Measurements from ENCODE around the gene ST3GAL5. TPM values are rescaled to one million over a fixed set of nuclear protein-coding genes. Genes with fewer than 3 reads are reported as not detected.
"Not testable (repeated sequence)": the region's sequence is repeated elsewhere in the genome, so short reads cannot be mapped to it uniquely, and the experiment has no call there.

The ST3GAL5 gene
- total RNA-seq, 1 donor from 2014 or later, result 7.7 TPM

GRCh38 chr2:85851253-85852151 lies 37.3 kb downstream of the ST3GAL5 start:
- intact Hi-C loops (cut with micrococcal nuclease), result no loop called here
- ATAC-seq, result peak; percentile 55
- DNase-seq, result peak; percentile 53

GRCh38 chr2:85850451-85850850 lies 38.3 kb downstream of the ST3GAL5 start:
- intact Hi-C loops (cut with micrococcal nuclease), result no loop called here
- ATAC-seq (no peak), DNase-seq (no peak)

GRCh38 chr2:85847051-85847588 lies 41.7 kb downstream of the ST3GAL5 start:
- intact Hi-C loops (cut with micrococcal nuclease), result no loop called here
- DNase-seq, result no peak
- no peak for ATAC-seq

GRCh38 chr2:85846411-85846810 lies 42.4 kb downstream of the ST3GAL5 start:
- no peak for ATAC-seq
- DNase-seq, result no peak
- intact Hi-C loops (cut with micrococcal nuclease), result no loop called here

GRCh38 chr2:85844486-85844885 lies 44.3 kb downstream of the ST3GAL5 start:
- DNase-seq (no peak), ATAC-seq (no peak)
- intact Hi-C loops (cut with micrococcal nuclease), result no loop called here

GRCh38 chr2:85843543-85843942 lies 45.2 kb downstream of the ST3GAL5 start:
- DNase-seq (no peak), ATAC-seq (no peak)
- intact Hi-C loops (cut with micrococcal nuclease), result no loop called here

- no peak for ATAC-seq
- DNase-seq, result no peak
- intact Hi-C loops (cut with micrococcal nuclease), result no loop called here
Observed at GRCh38 chr2:85840091-85840490, 48.7 kb downstream of the ST3GAL5 start.

- ATAC-seq (no peak), DNase-seq (no peak)
- intact Hi-C loops (cut with micrococcal nuclease), result no loop called here
Observed at GRCh38 chr2:85839461-85839860, 49.3 kb downstream of the ST3GAL5 start.

GRCh38 chr2:85838641-85839040 lies 50.1 kb downstream of the ST3GAL5 start:
- intact Hi-C loops (cut with micrococcal nuclease), result no loop called here
- DNase-seq (no peak), ATAC-seq (no peak)

GRCh38 chr2:85838181-85838580 lies 50.6 kb downstream of the ST3GAL5 start:
- no peak for DNase-seq
- intact Hi-C loops (cut with micrococcal nuclease), result no loop called here
- ATAC-seq, result no peak

- ATAC-seq (no peak), DNase-seq (no peak)
- intact Hi-C loops (cut with micrococcal nuclease), result no loop called here
Observed at GRCh38 chr2:85834466-85834865, 54.3 kb downstream of the ST3GAL5 start.

GRCh38 chr2:85831735-85832134 lies 57.1 kb downstream of the ST3GAL5 start:
- no peak for ATAC-seq
- DNase-seq, result no peak
- intact Hi-C loops (cut with micrococcal nuclease), result no loop called here

- intact Hi-C loops (cut with micrococcal nuclease), result no loop called here
- ATAC-seq (no peak), DNase-seq (no peak)
Observed at GRCh38 chr2:85830645-85831044, 58.1 kb downstream of the ST3GAL5 start.

- intact Hi-C loops (cut with micrococcal nuclease), result loop anchor here (5.0 kb wide), 1 partner anchor 248 kb away; no protein-coding TSS in a partner anchor
- DNase-seq, ATAC-seq: not testable (repeated sequence)
Observed at GRCh38 chr2:85829394-85829793, 59.4 kb downstream of the ST3GAL5 start.

- intact Hi-C loops (cut with micrococcal nuclease), result loop anchor here (5.0 kb wide), 1 partner anchor 249 kb away; no protein-coding TSS in a partner anchor
- no peak for ATAC-seq
- no peak for DNase-seq
Observed at GRCh38 chr2:85828725-85829124, 60.1 kb downstream of the ST3GAL5 start.

- no peak for ATAC-seq
- intact Hi-C loops (cut with micrococcal nuclease), result loop anchor here (5.0 kb wide), 1 partner anchor 249 kb away; no protein-coding TSS in a partner anchor
- DNase-seq, result no peak
Observed at GRCh38 chr2:85827879-85828569, 60.8 kb downstream of the ST3GAL5 start.

- peak; percentile 89 for DNase-seq
- intact Hi-C loops (cut with micrococcal nuclease), result loop anchor here (5.0 kb wide), 1 partner anchor 250 kb away; no protein-coding TSS in a partner anchor
- peak; percentile 97 for ATAC-seq
Observed at GRCh38 chr2:85826990-85827878, 61.6 kb downstream of the ST3GAL5 start.

GRCh38 chr2:85823951-85824350 lies 64.8 kb downstream of the ST3GAL5 start:
- intact Hi-C loops (cut with micrococcal nuclease), result no loop called here
- no peak for ATAC-seq
- DNase-seq, result no peak

- intact Hi-C loops (cut with micrococcal nuclease), result no loop called here
- DNase-seq (no peak), ATAC-seq (no peak)
Observed at GRCh38 chr2:85822766-85823165, 66.0 kb downstream of the ST3GAL5 start.

Data from left ventricle myocardium superior (tissue), 1 donor.